ENCODE results near the gene SH3BP2. TPM values are rescaled to one million over a fixed set of nuclear protein-coding genes. Genes with fewer than 3 reads are reported as not detected.

Gene SH3BP2
- total and polyA plus RNA-seq, 7 donors = 18.4 to 82.4 (median 29.9) TPM

- Histone ChIP-seq H3K4me1 (peaks cover 0 to 19% (median 13%) of the 10 kb centered on the region in 4 donors), H3K4me3 (no peak overlapping the region), H3K36me3 (no peaks in the 10 kb centered on the region), H3K27me3 (no peaks in the 10 kb centered on the region), H3K9me3 (no peaks in the 10 kb centered on the region), H3K27ac (peak overlapping the region in 2 of 4 donors; percentile 42 to 57)
- WGBS, 2 donors = 65 to 82% methylated on average over 4 of the region's 4 CpGs
- intact Hi-C loops (cut with DNase I) = no loop called here
- TF ChIP-seq EP300 (IDR thresholded peaks at IDR 0.05) (no peak), CTCF (IDR thresholded peaks at IDR 0.05) (no peak), POLR2AphosphoS5 (IDR thresholded peaks at IDR 0.05) (no peak), POLR2A (IDR thresholded peaks at IDR 0.05) (no peak)
- peak; percentile 73 for DNase-seq
These were observed 4.3 kb upstream of the SH3BP2 start for GRCh38 chr4:2788532-2789103.

DNA sequence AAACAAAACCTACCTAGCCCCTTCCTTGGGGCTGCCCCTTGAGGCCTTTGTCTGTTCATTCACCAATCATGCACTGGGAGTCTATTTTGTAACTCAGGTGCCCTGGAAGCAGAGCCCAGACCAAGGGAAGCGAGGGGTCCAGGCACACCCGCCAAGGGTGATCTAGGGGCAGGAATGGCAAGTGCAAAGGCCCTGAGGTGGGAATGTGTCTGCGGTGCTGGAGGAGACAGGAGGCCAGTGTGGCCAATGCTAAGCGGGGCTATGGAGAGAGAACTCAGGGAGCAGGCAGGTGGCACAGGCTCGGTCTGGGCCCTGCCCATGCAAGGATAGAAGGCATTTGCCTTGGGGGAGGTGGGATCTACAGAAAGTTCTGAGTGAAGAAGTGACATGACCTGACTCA is 3.5 kb upstream of the SH3BP2 start:
- H3K27ac ChIP-seq = no peak overlapping the region
- TF ChIP-seq POLR2AphosphoS5 (IDR thresholded peaks at IDR 0.05) (no peak), POLR2A (IDR thresholded peaks at IDR 0.05) (no peak), EP300 (IDR thresholded peaks at IDR 0.05) (no peak), CTCF (IDR thresholded peaks at IDR 0.05) (no peak)
- no peaks in the 10 kb centered on the region for H3K9me3 ChIP-seq
- peaks cover 0 to 27% (median 21%) of the 10 kb centered on the region in 4 donors for H3K4me1 ChIP-seq
- H3K27me3 ChIP-seq = no peaks in the 10 kb centered on the region
- no peaks in the 10 kb centered on the region for H3K36me3 ChIP-seq
- WGBS, 2 donors = 96 to 97% methylated on average over 5 of the region's 5 CpGs
- peak; percentile 35 for DNase-seq
- H3K4me3 ChIP-seq = no peak overlapping the region
- intact Hi-C loops (cut with DNase I) = no loop called here

DNA sequence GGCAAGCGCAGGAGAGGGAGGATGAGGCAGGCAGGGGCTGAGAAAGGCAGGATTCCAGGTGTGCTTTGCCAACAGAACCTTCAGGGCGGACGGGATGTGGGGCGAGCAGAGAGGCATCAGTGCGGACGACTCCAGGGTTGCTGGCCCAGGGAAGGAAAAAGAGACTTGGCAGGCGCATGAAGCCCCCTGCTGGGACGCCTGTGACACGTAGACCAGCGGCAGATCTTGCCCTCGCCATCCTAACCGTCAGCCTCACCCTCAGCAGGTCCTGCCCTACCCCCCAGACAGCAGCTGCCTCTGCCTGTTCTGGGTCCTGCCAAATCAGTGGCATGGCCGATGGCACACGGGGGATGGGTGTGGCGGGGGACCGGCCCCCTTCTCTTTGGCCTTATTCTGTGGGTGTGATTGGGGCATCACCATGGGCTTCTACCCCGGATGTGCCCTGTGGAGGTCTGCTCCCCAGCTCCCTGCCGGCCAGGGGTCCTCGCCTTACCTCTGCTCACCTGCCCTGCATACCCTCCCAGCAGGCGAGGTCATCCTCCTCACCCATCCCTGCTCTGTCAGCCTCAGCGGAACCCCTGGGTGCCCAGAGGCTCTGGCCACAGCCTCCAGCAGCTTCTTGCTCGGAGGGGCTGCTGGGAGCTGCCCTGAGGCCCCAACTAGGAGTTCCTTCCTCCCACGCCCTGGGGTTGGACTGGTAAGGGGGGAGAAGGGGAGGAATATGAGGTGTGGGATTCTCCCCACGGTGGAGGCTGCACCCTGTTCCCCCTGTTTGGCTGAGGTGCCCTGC is 2.9 kb upstream of the SH3BP2 start:
- no peaks in the 10 kb centered on the region for H3K36me3 ChIP-seq
- H3K9me3 ChIP-seq = no peaks in the 10 kb centered on the region
- DNase-seq = peak; percentile 62
- TF ChIP-seq POLR2A (IDR thresholded peaks at IDR 0.05) (no peak), EP300 (IDR thresholded peaks at IDR 0.05) (no peak), CTCF (IDR thresholded peaks at IDR 0.05) (no peak), POLR2AphosphoS5 (IDR thresholded peaks at IDR 0.05) (no peak)
- 90 to 91% methylated on average over 24 of the region's 24 CpGs for WGBS, 2 donors
- intact Hi-C loops (cut with DNase I) = loop anchor here (5.0 kb wide), 1 partner anchor 33 kb away; the partner anchor contains the start of gene TNIP2
- peaks cover 0 to 33% (median 27%) of the 10 kb centered on the region in 4 donors for H3K4me1 ChIP-seq
- H3K4me3 ChIP-seq = no peak overlapping the region
- no peak overlapping the region for H3K27ac ChIP-seq
- no peaks in the 10 kb centered on the region for H3K27me3 ChIP-seq

DNA sequence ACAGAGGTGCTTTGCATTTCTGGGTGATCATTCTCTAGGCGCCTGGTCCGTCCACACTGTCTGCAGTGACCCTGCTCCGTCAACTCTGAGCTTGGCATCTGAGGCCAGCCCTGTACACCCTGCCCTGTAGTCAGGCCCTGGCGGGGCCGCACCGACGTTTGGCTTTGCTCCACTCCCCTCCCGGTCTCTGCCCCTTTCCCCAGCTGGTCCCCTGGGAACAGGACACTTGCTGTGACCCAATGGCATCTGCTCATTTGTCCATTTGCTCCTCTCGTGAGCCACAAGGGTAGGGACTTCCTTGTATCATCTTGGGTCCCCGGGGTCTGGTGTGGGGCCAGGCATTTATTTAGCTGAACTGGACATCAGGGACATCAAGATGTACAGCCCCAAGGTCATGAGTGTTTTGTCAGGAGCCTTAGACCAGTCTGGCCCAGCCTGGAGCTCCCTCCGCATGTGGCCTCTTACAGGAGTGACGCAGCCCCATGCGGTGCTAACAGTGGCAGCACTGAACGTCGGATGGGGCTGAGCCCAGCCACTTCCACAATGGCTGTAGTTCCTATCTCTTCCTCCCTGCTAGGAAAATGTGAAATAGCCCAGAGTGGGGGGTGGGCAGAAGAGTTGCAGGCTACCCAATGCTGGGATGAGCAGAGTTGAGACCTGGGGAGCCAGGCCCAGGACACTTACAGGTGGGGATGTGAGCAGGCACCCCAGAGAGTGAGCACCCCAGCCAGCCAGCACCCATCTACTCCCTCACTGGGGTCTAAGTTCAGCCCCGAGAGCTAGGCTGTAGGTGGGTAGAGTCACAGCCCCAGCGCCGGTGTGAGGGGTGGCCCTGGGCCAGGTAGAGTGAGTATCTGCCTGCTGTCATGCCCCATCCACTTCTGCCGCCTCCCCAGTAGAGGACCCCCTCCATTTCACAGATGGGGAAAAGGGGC is 2.0 kb upstream of the SH3BP2 start:
- 82 to 85% methylated on average over 19 of the region's 19 CpGs for WGBS, 2 donors
- no peaks in the 10 kb centered on the region for H3K9me3 ChIP-seq
- no peaks in the 10 kb centered on the region for H3K36me3 ChIP-seq
- DNase-seq = peak; percentile 63
- TF ChIP-seq POLR2A (IDR thresholded peaks at IDR 0.05) (no peak), EP300 (IDR thresholded peaks at IDR 0.05) (no peak), CTCF (IDR thresholded peaks at IDR 0.05) (no peak), POLR2AphosphoS5 (IDR thresholded peaks at IDR 0.05) (no peak)
- intact Hi-C loops (cut with DNase I) = loop anchor here (5.0 kb wide), 1 partner anchor 34 kb away; the partner anchor contains the start of gene TNIP2
- H3K27me3 ChIP-seq = no peaks in the 10 kb centered on the region
- H3K4me1 ChIP-seq = peaks cover 0 to 40% (median 36%) of the 10 kb centered on the region in 4 donors
- H3K4me3 ChIP-seq = no peak overlapping the region
- H3K27ac ChIP-seq = peak overlapping the region in 1 of 4 donors; percentile 20

All from sigmoid colon (tissue), 7 donors.